Heart left ventricle (tissue), 13 donors: Measurements from ENCODE around the gene ZBTB21.

Experiments used
- CTCF ChIP-seq, 12 donors: fragments of 200-600 bp; sonication (generic) in 4 of 12; IDR thresholded peaks; one replicate each; pipeline versions ENCODE4 v1.5.0 to v1.8.0; 2018 to 2022; ENCODE audit warnings: antibody characterized with exemption in 12 of 12, mild to moderate bottlenecking in 5 of 12
- POLR2A ChIP-seq, 2 donors: fragments of 450-650 bp; IDR thresholded peaks; one replicate each; pipeline ENCODE4 v1.6.1; 2017; ENCODE audit warnings: antibody characterized with exemption in 2 of 2, mild to moderate bottlenecking in 2 of 2, moderate library complexity in 2 of 2
- donor health status: ischemic (EF 13 %, LVEDD 7.1; RV severe dilation, severe dysfunction).
- donor health status: DM: no; HTN: yes; CAD: no.
- donor health status: DM: no; HTN: no; CAD: no.
- donor health status: ischemic (EF 25% LVEDD 6.9; RV normal size, moderate dysfunction).
- donor health status: ischemic (EF 25% LVEDD 5.7; RV mildly dilated, moderate dysfunction).
- donor health status: ischemic (EF 35%, LVEDD 5.7; RV mildly dilated, moderate dysfunction).
- donor health status: nonischemic (EF 11% LVEDD 7.7; RV severe dilation, severe dysfunction).
- donor health status: DM: yes; HTN: yes; CAD: no.
- donor health status: PGD.
- donor health status: ischemic (EF 29% LVEDD 5.4; RV normal size, mild dysfunction).
- donor health status: nonischemic (EF 23%, LVEDD 6.1; RV moderate dilation, normal function).

- TF ChIP-seq POLR2A (IDR thresholded peaks at IDR 0.05) = no peak
- TF ChIP-seq CTCF (IDR thresholded peaks at IDR 0.05) = peak in 8 of 12 donors; percentile 11 to 54 (median 29)
Observed at GRCh38 chr21:42009018-42009830, 936 bp downstream of the ZBTB21 start.
